GM19397 (cell line): ENCODE measurements around the gene FSD2.

Experiments used
- ATAC-seq: cut with Tn5 transposase; IDR thresholded peaks from one replicate; pipeline ENCODE4 v1.9.1; 2021; ENCODE audit warnings: mild to moderate bottlenecking, moderate library complexity; ENCODE audit not compliant: unreplicated experiment

Gene FSD2

DNA sequence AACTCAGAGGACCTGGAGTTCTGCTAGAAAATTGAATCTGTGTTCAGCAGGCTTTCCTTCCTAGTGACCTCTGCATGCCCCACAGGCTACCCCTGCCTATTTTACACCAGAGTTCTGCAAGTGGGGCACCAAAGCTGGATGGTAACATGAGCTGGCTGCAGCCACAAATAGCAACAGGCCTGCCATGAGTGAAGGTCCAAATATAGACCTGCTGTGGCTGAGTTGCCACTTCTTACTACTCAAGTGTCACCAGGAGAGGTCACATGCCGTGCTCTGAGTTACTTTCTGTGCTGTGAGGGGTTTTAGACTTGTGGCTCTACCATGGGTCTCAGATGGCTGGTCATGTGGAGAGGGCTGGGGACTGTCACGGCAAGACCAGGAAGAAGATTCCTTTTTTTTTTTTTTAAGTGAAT lies at the start of gene FSD2:
Gene FSD2, minus strand, starts transcription at position 76 of the 413 bp plus-strand sequence. CDS start 18,679 bp downstream, outside the sequence.
- ATAC-seq = peak; percentile 48

DNA sequence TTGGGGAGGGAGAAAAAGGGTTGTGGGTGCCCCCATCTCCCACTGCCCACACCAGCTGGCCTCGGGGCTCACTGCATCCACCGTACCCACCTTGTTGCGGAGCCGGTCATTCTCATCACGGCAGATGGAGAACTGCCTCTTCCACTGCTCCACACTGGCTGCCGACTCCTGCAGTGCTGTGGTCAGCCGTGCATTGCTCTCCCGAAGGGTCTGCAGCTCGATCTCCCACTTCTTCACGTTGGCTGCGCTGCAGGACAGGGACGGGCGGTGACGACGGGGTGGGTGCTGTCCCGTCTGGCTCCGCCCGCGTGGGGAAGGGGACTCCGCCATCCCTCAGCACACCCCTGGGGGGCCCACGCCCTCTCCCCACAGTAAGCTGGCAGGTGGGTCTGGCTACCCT lies 48.7 kb upstream of the FSD2 start:
- no peak for ATAC-seq

DNA sequence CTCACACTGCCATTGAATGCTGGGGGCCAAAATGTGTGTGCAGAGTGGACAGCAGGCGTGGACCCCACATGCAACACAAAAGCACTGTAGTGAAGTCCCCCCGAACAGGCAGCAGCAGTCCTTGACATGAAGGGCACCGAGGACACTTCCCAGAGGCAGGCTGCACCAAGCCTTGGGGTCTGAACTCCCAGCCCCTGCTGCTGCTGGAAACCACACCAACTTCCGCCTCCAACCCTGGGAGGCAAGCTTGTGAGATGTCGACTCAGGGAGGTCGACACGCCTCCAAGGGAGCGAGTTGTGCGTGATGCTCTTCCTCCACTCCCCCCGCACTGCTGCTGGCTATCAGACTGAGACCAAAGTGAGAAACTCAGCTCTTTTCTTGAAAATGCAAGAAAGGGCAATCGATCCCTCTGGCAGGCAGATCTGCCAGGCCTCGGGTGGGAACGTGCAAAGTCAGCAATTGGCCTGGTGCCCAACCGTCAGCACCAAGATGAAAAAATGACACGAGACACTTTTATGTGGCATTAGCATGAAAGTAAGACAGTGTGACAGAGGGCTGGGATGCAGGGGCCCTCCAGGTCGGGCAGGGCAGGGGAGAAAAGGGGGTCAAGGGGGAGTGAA lies 47.2 kb upstream of the FSD2 start:
- ATAC-seq = no peak

GRCh38 chr15:82851981-82852511 lies 46.2 kb upstream of the FSD2 start:
- ATAC-seq = no peak

GRCh38 chr15:82851306-82851850 lies 45.5 kb upstream of the FSD2 start:
- no peak for ATAC-seq

GRCh38 chr15:82850731-82851130 lies 44.9 kb upstream of the FSD2 start:
- ATAC-seq = no peak

GRCh38 chr15:82849556-82850512 lies 44.0 kb upstream of the FSD2 start:
- no peak for ATAC-seq

GRCh38 chr15:82848241-82848993 lies 42.5 kb upstream of the FSD2 start:
- ATAC-seq = no peak

DNA sequence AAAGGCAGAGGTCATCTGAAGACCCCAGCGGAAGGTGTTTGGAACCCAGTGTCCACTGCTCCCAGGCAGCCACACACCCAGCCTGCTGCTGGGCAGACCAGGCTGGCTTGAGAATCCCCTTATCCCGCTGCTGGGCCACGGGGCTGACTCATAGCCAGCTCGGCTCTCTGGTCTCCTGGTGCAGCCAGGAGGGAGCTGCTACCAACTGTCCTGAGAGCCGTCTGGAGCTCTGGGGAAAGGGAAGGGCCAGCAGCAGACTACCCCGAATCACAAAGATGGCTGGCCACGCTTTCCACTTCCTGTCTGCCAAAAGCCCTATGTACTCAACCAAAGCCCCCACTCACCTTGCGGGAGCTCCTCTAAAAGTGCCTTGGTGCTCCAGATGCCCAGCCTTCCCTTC lies 41.8 kb upstream of the FSD2 start:
- no peak for ATAC-seq

DNA sequence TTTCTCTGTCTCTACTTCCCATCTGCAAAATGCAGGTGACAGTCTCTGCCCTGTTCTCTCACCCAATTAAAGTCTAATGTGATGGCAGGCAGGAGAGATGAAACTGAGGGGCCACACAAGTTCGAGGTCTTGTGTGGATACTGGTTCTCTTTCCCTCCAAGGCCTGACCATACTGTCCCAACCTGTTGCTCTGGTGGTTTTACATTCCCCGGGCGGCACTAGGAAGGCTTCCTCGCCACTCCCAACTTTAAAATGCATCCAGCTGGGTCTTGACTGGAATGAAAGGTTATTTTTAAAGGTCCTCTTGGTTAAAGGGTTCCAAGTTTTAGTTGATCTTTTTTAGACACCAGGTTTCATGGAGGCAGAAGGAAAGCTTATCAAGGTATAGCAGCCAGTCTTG lies 40.8 kb upstream of the FSD2 start:
- ATAC-seq = no peak

DNA sequence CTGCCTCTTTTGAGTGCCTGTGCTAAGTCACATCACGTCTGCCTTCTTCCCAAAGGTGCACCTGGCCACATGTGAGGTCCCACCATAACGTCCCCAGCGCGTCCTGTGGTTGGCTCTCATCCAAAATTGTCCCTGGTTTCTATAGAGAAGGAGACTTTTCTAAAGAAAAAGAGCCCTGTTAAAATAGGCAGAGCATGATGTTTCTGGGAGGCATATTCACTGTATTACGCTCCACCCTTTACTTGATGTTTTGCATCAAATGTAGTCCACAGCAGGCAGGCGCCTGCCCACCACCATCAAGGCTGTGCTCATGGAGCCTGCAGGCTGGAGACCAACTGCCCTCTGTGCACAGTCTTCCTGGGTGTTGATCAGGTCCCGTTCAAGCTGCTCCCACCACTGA lies 39.8 kb upstream of the FSD2 start:
- no peak for ATAC-seq

GRCh38 chr15:82843566-82843965 lies 37.7 kb upstream of the FSD2 start:
- ATAC-seq = no peak

DNA sequence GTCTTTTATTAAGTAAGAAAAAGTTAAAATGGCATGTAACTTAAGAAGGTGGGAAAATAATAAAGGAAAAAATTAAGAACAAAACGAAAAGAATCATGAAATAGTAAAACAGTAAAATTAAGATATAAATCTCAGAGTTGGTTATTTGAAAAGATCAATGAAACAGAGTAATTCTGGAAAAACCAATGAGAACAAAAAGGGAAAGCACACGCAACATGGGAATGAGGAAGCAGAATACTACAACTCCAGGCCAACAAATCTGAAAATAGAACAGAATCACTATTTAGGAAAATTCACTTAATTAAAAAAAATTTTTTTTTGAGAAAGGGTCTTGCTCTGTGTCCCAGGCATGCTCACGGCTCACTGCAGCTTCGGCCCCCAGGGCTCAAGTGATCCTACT lies 34.3 kb upstream of the FSD2 start:
- no peak for ATAC-seq

DNA sequence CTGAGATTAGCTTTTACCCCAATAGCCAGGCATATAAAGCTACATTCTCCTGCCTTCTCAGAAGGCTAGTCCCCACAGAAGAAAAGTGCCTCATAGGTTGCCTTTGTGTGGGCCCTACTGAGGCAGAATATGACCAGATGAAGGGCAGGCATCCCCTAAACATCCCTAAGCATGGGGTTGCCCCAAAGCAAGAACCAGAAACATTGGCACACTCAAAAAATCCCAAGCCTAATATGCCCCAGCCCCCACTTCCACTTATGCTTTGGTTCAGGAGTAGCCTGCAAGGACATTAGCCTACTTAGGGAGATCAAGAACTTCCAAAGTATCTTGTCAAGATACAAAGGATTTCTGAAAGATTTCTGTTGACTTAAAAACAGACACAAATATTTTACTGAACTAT lies 33.3 kb upstream of the FSD2 start:
- ATAC-seq = no peak

- ATAC-seq = no peak
Measured at GRCh38 chr15:82838096-82838735, 32.3 kb upstream of the FSD2 start.

DNA sequence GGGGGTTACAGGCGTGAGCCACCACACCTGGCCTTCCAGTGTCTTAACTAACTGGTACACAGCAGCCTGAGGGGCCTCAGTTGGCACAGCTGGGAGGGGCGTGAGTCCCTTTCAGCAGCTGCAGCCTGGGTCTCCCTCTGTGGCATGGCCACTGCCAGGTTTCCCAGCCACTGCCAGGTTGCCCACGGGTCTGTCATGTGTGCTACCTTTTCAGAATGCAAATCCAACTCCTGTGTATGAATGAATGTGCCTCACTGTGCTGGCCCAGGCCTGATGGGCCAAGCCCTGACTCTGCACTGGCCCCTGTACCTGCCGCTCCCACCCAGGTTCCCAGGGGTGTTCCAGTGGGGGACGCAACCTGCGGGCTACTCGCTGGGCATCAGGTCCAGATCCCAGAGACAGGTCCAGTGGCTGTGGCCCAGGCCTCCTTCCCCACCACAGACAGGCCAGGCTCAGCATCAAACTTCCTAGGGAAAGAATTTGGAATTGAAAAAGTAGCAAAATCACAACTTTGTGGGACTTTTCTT lies 29.6 kb upstream of the FSD2 start:
- no peak for ATAC-seq

DNA sequence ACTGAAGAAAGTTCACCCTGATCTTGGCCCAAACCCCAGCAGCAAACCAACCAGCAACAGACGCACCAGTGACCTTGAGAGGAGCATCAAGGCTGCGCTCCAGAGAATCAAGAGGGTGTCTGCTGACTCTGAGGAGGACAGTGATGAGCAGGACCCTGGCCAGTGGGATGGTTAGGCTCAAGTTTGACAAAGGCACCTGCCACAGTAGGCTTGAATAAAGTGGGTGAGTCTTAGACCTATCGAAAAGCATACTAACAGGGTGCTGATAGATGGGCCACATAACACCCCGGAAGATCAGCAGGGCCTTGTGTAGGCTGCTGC lies 27.5 kb upstream of the FSD2 start:
- ATAC-seq = no peak

DNA sequence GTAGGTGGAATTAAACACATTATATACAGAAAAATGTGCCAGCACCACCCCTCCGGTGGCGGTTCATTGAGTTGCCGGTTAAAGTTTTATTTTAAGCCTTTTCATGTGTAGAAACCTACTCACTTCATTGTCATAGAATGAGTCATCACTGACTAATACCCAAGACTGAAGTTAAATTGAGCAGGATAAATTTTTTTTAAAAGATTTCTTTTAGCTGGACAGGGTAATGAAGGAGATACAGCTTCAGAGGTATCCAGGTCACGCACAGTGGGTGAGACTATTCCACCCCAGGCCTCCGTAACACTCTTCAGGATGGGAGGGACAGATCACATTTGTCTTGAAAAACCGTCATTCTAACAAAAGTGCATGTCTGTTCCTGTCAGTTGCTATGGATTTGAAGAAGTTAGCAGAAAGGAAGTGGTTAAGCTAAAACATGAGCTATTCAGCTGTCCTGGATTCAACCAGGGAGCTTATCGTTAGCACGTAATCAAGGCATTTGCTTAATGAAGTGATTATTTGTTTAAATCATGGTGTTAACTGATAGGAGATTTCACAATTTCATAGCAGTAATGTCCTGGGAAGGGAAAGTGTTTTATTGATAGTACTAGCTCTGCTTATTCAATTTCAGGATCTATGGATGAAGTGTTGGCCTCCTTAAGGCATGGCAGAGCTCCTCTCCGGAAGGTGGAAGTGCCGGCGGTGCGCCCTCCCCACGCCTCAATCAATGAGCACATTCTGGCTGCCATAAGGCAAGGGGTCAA lies 26.9 kb upstream of the FSD2 start:
- peak; percentile 77 for ATAC-seq

GRCh38 chr15:82831894-82832600 lies 26.2 kb upstream of the FSD2 start:
- no peak for ATAC-seq
